Activated effector memory CD4-positive, alpha-beta T cell treated with anti-CD3 and anti-CD28 coated beads, Interleukin-2, amount 50 U/mL, for 16 hours (primary cell): ENCODE data around the gene GREB1.

Experiments used
- DNase-seq: peaks from one replicate; pipeline ENCODE4 v3.0.0-alpha.2; 2020

Gene GREB1

GRCh38 chr2:11615209-11615608 is 81.4 kb downstream of the GREB1 start:
- no peak for DNase-seq

DNA sequence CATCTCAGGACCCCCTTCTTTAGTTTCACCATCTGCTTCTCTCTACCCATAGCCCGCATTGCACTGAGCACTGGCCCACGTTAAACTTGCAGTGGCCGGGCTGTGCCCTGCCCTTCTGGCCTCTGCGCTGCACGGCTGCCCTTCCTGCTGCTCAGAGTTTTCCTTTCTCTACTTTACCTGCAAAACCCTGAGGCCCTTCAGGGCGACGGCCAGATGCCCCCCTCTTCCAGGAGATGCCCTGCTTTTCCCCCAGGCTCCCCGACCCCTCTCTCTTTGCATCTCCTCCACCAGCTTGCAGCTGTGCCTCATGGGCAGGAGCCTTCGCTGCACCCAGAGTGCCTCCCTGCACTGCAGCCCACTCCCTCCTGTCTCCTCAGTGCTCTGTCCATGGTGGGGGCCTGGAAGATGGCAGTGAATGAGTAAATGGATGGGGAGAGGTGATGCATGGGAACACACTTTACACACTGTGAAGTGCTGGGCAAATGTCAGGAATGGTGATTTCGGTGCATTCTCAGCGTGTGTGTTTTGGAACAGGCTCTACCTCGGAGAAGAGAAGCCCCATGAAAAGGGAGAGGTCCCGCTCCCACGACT is 82.3 kb downstream of the GREB1 start:
- peak; percentile 31 for DNase-seq

DNA sequence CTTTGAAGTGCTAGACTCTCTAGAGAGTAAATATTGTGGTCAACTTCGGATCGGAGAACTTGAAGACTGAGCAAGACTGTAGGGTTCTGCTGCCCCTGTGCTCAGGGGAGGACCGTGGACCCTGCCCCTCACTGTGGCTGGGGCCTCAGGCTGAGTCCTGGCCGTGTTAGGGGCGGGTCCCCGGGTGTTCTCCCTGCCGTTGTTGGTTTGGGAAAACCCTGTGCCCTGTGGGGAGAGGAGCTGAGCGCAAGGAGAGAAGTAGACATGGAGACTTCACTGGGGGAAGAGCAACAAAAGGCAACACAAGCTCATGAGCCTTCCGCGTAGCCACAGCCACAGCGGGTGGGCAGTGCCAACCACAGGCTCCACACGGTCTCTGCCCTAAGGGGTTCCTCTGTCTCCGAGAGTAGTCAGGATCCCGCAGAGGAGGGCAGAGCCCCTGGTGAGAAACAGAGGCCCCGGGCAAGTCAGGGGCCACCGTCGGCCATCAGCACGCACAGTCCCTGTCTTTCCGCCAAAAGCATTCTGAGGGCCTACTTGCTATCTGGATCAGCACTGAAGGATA is 83.1 kb downstream of the GREB1 start:
- DNase-seq: no peak

GRCh38 chr2:11617527-11617926 is 83.7 kb downstream of the GREB1 start:
- DNase-seq: no peak

DNA sequence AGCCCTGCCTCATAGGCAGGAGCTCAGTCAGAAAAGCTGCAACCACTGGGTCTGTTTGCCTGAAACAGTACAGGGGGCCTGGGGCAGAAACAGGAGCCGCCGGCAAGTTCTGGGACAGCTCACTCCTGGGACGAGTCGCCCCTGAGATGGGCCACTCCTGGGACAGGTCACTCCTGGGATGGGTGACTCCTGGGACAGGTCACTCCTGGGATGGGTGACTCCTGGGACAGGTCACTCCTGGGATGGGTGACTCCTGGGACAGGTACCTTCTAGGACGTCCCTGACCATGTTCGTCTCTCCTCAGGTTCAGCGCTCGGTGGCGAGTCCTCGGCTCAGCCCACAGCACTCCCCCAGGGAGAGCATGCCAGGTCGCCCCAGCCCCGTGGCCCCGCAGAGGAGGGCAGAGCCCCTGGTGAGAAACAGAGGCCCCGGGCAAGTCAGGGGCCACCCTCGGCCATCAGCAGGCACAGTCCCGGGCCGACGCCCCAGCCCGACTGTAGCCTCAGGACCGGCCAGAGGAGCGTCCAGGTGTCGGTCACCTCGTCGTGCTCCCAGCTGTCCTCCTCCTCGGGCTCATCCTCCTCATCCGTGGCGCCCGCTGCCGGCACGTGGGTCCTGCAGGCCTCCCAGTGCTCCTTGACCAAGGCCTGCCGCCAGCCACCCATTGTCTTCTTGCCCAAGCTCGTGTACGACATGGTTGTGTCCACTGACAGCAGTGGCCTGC is 84.3 kb downstream of the GREB1 start:
- no peak for DNase-seq

- no peak for DNase-seq
Measured at GRCh38 chr2:11618708-11619062, 84.8 kb downstream of the GREB1 start.

DNA sequence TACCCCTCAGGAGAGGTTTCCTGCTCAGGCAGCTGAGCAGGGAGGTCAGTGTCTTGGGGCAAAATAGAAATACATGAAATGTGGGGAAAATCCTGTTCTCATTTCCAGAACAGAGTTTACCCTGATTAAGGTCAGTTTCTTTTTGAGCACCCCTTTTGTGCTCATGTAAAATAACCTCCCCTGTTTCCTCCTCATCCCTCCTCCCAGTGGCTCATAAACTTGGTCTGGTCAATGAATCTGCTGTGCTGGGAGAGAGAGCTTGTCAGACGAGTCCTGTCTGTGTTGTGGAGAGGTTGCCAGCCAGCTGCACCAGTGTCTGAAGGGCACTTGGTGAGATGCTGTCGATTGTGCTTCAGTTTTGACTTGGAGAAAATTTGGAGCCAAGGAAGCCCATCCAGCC is 87.6 kb downstream of the GREB1 start:
- DNase-seq: peak; percentile 14

GRCh38 chr2:11622611-11623010 is 88.8 kb downstream of the GREB1 start:
- DNase-seq: no peak

- no peak for DNase-seq
Measured at GRCh38 chr2:11624893-11625292, 91.0 kb downstream of the GREB1 start.

DNA sequence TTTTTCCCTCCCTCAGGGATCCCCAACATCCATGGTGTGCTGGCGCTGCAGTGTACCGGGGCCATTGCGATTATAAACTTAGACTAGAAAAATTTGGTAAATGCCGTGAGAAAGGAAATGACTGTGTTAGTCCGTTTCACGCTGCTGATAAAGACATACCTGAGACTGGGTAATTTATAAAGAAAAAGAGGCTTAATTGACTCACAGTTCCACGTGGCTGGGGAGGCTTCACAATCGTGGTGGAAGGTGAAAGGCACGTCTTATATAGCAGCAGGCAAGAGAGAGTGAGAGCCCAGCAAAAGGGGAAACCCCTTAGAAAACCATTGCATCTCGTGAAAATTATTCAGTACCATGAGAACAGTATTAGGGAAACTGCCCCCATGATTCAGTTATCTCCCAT is 91.8 kb downstream of the GREB1 start:
- DNase-seq: peak; percentile 9

- DNase-seq: no peak
Measured at GRCh38 chr2:11628675-11629074, 94.8 kb downstream of the GREB1 start.

GRCh38 chr2:11629215-11629614 is 95.4 kb downstream of the GREB1 start:
- no peak for DNase-seq

DNA sequence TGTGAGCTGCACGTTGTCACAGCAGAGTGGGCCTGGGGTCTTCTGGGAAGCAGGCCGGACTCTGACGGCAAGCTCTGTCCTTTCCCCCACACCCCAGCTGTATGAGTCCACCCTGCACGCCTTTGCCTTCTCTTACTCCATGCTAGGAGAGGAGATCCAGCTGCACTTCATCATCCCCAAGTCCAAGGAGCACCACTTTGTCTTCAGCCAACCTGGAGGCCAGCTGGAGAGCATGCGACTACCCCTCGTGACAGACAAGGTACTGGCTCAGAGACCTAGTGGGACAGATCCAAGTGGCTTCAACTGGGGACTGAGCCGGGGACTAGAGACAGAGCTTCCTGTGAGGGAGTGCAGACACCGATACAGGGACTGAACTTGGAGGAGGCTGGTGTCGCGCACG is 96.0 kb downstream of the GREB1 start:
- no peak for DNase-seq

- DNase-seq: no peak
Measured at GRCh38 chr2:11630855-11631254, 97.0 kb downstream of the GREB1 start.

- no peak for DNase-seq
Measured at GRCh38 chr2:11631462-11631861, 97.6 kb downstream of the GREB1 start.

DNA sequence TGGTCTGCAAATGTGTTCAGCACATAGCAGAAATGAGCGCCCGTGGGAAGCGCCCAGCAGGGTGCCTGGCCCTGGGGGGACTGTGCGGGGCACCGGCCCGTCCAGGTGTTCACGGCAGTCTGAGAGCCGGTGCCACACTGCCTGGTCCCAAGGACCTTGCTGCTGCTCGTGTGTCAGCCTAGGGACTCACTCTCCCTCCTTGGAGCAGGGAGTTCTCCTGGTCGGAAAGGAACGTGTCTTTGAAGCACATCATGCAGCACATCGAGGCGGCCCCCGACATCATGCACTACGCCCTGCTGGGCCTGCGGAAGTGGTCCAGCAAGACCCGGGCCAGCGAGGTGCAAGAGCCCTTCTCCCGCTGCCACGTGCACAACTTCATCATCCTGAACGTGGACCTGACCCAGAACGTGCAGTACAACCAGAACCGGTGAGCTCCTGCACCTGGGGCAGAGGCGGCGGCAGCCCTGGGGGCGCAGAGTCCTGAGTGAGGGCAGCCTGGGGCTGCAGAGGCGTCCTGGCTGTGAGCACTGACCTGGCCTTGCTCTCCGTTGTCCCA is 100.2 kb downstream of the GREB1 start:
- DNase-seq: no peak

DNA sequence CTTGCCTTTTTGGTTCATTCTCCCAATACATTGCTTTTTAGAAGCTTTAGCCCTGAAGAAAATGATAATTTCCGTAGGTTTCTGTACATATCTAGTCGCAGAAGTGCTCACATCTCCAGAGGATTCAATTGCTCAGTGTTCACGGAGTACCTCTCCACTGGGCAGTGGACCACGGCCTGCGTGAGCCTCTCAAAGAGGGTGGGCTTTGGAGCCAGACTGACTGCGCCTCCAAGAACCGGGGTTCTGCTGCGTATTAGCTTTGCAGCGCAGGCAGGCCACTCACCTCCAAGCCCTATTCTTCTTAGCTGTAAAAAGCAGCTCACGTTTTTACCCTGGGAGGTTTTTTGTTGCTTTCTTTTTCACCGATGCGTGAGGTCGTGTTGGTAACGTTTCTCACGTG is 100.7 kb downstream of the GREB1 start:
- DNase-seq: no peak

- no peak for DNase-seq
Measured at GRCh38 chr2:11635141-11635540, 101.3 kb downstream of the GREB1 start.

- DNase-seq: no peak
Measured at GRCh38 chr2:11636593-11637295, 102.9 kb downstream of the GREB1 start.

DNA sequence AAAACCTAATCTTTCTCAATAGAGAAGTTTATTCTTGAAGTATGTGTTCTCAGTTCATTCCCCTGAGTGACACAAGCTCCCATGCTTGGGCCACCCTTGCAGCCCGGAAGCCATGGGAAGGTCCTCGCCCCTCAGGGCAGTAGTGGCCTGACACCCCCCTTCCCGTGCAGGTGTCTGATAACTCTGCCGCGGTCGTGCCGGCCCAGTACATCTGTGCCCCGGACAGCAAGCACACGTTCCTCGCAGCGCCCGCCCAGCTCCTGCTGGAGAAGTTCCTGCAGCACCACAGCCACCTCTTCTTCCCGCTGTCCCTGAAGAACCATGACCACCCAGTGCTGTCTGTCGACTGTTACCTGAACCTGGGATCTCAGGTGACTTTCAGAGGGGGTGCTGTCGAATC is 103.7 kb downstream of the GREB1 start:
- DNase-seq: no peak

GRCh38 chr2:11639503-11639902 is 105.7 kb downstream of the GREB1 start:
- no peak for DNase-seq

GRCh38 chr2:11640132-11640531 is 106.3 kb downstream of the GREB1 start:
- no peak for DNase-seq

DNA sequence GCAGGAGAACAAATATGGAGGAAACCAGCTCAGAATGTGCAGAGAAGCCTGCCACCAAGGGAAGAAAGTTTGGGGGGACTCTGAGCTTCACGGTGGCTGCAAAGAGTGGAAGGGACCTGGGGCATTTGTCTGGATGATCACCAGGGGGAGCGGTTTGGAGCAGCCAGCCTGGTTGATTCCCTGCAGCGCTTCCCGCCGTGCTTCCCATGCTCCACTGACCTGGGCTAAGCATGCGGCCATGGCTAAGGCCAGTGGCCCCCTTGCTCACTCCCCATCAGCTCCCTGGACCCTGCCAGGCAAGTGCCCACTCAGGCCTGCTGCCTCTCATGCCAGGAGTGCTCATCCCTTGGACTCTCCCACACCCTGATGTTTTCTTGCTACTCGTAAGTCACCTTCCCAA is 109.1 kb downstream of the GREB1 start:
- no peak for DNase-seq

DNA sequence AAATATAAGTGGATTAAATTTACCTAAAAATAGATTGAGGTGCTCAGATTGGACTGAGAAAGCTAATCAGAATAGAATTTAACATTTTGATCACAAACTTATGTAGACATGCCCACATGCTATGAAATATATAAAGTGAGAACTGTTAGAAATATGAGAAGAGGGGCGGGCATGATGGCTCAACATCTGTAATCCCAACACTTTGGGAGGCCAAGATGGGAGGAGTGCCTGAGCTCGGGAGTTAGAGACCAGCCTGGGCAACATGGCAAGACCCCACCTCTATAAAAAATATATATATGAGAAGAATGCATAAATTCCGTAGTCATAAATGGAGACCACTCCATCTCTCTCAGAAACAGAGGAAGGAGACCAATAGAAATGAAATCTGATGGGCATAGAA is 110.4 kb downstream of the GREB1 start:
- DNase-seq: no peak
